ENCODE results near the gene KCND3.

Gene KCND3

DNA sequence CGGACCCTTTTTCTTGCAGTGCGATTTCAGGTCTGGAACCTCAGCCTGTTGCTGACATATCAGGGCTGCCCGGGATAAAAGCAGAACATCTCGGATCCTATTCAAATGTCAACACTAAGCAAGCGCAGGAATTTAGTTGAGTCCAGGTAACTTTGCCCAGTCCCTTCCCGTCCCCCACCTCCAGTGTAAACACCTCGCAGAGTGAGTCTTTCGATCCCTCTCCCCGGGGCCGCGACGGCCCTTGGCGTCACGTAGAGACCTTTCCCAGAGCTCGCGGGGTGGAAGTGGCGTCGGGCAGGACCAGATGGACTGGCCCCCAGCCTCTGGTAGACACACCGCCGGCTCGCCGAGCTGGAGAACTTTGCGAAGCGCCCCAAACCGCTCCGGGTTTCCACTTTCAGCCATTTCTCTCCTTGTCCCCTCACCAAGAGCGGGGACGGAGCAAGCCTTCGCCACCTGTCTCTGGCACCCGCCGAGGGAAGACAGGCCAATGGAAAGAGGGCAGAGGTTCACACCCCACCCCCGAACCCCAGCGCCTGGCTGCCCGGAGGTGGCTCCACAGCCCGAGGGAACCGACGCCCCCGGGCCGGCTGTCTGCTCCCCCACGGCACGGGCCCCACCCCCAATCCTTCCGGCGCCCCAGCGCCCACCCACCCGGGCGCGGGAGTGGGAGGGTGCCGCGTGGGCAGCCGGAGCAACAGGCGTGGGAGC lies 570 bp downstream of the KCND3 start:
- DNase-seq (ENCODE audit: low read depth, low spot score): no peak

DNA sequence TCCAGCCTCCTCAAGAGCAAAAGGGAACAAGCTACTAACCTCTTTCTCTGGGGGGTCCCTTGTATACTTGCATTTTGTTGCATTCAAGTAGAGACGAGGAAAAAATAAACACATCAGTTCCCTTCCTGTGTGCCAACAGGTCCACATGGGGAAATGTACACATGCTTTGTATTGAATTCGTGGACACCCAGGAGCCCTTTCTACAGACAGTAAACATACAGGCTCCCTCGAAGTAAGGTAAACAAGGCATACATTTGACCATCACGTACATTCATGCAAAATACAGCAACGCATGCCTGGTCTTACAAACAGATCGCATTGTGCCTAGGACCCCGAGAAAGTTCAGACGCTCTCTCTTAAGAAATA lies 1.1 kb downstream of the KCND3 start:
- DNase-seq (ENCODE audit: low read depth, low spot score): no peak

DNA sequence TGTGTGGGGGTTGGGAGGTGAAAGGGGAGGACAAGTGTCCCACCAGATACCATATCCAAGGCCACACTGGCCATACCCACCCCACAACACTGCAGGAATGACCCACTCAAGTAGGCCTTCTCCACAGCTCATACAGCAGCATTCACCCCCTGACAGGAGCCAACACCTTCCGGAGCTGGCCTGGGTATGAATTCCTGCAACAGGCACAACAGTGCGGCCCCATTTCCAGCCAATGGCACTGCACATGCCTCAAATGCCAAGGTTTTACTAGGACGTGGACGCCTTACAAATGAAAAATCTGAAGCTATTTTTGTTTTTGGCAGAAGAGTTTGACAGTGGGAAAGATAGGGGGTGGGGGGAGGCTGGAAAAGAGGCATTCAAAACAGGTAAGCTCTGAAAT lies 2.0 kb downstream of the KCND3 start:
- DNase-seq (ENCODE audit: low read depth, low spot score): no peak

DNA sequence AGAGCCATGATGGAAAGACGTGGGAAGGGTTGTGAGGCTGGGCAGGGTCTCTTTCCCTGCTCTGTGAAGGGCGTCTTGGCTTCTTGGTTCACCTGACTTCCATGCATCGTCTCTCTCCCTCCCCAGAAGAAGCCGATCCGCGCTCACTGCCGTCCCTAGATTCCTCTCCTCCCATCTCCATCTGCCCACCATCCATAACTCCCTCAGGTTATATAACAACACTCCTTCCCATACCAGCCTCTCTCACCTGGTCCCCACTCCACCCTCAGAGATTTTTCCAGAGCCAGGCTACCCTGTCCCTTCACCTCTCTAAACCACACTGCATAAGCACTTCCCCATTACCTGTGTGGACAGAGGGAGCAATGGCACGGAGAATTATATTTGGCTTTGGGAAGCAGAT lies 6.0 kb downstream of the KCND3 start:
- no peak for DNase-seq (ENCODE audit: low read depth, low spot score)

DNA sequence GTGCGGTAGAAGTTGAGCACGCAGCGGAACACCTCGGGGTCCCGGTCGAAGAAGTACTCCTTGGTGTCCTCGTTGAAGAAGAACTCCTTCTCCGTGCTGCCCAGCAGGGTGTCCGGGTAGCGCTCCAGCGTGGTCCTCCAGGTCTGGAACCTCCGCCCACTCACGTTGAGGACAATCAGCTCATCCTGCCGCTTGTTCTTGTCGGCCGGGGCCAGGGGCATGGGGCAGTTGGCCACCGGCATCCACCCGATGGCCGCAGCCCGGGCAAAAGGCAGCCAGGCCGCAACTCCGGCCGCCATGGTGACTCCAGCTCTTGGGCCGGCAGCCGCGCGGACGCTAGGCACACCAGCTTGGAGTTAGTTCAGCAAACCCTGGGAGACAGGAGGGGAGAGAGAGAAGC lies 7.0 kb downstream of the KCND3 start:
- no peak for DNase-seq (ENCODE audit: low read depth, low spot score)

DNA sequence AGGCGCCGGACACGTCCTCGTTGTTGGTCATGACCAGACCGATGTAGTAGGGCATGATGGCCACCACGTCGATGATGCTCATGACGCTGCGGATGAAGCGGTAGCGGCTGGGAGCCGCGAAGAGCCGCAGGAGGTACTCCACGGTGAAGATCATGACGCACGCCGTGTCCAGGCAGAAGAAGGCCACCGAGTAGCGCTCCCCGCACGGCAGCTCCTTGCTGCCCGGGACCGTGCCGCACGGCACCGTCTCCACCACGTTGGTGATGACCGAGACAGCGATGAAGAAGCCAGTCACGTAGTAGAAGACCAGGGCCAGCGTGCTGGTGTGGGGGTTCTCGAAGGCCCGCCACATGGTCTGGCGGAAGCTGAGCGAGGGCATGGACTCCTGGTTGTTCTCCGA lies 7.6 kb downstream of the KCND3 start:
- DNase-seq (ENCODE audit: low read depth, low spot score): no peak

DNA sequence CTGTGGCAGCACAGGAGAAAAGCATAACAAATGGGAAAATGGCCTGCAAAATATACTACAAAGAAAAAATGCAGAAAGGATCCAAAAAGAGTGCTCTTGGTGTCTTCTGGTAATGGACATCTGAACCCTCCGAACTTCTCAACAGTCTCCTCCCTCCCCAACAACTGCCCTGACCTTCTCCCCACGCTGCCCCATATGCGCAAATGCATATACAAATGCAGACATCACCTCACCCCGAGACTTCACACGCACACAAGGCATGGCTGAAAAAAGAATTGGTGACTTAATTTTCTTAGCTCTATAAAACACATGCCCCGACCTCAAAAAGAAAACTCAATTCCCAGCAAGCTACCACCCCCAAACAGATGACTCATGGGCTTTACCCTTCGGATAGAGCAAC lies 8.4 kb downstream of the KCND3 start:
- DNase-seq (ENCODE audit: low read depth, low spot score): no peak

DNA sequence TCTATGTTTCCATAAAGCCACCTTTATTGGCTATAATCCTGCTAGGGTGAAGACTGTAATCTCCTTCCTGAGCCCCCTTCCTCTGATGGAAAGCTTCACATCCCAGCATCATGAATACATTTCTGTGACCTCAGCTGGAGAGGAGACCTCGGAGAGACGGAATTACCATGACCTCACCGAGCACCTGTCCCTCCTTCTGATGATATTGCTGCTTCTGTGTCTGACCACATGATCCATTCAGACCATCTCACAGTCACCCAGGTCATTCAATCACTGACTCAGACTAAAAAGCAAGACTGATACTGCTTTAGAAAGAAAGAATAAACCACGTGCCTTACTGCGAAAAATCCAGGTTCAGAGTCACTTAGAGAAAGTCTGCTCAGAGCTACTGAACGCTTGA lies 8.8 kb downstream of the KCND3 start:
- DNase-seq (ENCODE audit: low read depth, low spot score): no peak

DNA sequence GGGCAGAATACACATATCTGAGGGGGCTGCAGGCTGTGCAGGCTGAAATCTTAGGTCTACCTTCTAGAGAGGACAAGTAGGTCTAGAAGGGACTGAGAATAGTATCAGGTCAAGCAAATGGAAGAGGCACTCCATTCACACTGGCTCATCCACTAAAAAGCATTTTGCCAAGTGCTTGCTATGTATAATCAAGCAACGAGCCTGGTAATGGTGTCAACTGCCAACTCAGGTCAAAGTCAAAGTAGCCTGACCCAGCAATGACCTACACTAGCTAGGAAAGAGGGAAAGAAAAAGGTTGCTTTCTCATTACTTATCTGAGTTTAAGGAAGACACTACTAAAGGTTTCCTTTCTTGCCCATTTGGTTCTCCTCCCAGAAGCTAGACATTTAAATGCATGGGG lies 10.8 kb downstream of the KCND3 start:
- no peak for DNase-seq (ENCODE audit: low read depth, low spot score)

DNA sequence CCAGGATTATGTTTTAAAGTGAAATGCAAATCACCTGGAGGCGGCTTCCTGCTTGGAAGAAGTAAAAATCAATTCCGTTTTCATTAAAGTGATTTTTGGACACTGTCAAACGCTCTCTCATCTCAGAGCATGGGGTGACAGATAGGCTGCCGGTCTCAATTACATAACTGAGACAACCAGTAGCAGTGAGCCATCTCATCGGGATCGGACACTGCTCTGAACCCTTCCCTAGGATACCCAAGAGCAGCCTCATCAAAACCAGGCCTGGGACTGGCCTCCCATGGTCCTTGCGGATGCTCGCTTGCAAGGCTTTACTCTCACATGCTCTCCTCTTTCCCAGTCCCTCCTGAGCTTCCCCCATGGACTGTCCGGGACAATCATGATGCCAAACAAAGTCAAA lies 12.1 kb downstream of the KCND3 start:
- no peak for DNase-seq (ENCODE audit: low read depth, low spot score)

DNA sequence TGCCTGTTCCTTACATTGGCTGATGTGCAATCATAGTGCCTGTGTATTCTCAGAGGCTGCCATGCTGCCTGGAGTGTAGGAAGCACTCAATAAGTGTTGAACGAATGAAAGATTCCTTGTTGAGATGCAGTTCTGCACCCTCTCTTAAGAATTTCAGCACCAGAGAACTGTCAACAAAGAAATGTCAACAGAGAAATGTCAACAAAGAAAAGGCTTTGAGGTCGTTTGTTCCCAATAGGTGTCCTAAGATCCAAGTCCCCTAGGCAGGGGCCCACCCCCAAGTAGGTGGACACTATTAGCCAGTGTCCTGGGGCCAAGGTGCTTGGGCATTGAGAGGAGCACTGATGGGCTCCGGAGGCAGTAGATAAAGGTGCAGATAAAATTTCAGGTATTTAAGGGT lies 12.6 kb downstream of the KCND3 start:
- DNase-seq (ENCODE audit: low read depth, low spot score): no peak

DNA sequence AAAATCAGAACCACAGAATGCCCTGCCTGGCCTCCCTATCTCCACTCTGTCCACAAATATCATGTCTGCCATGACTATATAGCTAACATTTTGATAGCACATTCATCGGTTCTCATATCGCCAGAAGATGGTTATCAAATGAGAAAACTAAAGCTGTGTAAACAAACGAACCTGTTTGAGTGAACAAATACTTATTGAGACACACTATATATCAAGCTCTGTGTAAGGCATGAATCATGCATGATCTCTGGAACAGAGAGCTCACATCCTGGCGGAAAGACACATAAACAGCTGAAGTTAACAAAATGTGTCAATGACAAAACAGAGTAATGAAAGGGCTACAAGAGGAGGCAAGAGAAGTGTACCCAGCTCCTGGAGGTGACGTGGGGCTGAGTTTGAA lies 13.1 kb downstream of the KCND3 start:
- DNase-seq (ENCODE audit: low read depth, low spot score): no peak

DNA sequence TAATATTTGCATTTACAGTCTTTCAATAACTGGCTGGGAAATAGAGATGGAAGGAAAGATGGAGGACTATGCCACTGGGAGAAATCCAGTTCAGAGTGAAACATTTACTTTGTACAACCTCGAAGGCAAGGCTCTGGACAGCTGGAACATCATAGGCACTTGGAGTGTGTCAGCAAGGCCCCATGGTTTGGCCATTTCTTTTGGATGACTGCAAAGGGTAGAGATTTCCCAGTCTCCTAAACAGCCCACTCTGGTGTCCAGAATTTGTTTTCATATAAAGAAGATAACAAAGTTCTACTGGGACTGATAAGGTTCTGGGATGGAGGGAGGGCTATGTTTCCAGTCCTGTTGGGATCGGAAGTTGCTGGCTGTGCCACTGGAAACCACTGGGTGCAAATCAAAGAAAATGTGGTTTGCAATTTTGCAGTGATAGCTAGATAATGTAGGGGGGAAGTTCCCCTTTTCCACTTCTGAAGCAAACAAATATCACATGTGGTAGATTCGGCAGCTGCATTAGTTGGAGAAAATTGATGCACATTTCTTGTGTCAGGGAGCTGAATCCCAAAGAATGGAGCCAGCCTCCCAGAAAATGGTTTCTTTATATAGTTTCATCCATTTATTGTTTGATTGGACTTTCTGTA lies 16.2 kb downstream of the KCND3 start:
- no peak for DNase-seq (ENCODE audit: low read depth, low spot score)

DNA sequence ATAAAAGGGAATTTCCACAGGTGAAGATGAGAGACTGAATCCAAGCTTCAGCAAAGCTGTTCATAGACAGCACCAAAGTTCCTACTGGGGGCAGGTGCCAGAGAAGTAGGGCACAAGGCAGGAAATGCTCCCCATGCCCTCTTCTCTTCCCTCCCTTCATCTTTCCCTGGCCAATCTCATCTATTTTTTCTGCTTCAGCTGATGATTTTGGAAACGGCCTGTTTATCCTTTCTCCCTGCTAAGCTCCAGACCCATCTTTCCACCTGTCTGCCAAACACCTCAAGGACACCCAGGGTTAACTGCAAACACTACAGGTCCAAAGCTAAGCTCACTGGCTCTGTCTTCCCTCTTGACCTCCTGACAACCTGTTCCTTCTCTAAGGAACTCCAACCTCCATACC lies 18.1 kb downstream of the KCND3 start:
- no peak for DNase-seq (ENCODE audit: low read depth, low spot score)

DNA sequence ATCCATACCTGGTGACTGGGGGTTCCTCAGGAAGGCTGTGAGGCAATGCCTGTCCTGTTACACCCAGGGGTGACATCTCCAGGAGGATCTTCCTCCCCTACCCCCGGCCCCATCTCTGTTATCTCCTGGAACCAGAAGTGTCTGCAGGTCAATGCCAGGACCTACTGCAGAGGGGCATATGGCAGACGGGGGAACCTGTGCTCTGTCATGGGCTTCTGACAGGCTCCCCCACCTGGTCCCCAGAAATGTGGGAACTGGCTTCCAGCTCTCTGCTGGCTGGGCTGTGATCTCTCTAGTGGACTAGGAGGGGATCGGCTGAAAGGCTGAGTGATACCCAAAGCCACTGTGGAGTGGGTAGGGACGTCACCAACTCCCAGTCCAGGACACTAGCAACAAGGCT lies 21.0 kb downstream of the KCND3 start:
- no peak for DNase-seq (ENCODE audit: low read depth, low spot score)

DNA sequence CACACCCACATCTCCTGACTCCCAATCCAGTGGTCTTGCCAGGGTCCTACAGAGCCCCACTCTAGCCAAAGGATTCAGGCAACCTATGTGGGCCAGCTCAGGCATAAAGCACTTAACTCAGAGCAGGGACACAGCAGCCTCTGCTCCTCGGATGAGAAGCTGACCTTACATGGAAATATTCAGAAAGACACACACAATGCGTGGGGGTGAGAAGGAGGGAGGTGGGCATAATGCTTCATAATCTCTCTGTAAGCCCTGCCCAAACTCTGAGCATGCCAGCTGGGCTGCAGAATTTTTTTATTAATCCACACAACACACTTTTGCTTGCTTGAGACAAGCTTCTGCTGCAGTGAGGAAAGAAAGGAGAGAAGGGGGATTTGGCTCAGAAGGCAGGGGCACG lies 21.6 kb downstream of the KCND3 start:
- DNase-seq (ENCODE audit: low read depth, low spot score): no peak

DNA sequence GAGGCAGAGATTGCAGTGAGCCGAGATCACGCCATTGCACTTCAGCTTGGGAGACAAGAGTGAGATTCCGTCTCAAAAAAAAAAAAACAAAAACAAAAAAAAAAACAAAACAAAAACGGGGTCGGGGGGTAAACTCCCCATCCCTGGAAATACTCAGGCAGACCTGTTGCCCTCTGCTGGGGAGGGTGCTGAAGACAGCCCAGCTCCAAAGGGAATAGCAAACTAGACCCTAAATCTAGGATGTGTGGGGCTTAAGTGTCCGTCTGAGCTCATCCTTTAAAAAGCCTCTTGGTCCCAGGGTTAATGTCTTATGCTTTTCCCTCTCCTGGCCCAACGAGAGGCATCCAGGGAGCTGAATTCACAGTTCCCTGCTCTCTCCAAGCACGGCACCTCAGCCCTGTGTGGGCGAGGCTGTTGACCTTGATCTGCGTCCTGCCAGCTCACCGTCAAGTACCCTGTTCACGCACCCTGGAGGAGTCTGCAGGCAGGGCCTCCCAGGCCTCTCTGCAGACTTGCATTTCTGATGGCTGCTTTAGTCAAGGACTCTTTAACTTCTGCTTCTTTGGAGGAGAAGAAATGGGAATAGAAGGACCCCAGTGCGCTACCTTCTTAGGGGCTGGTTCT lies 22.3 kb downstream of the KCND3 start:
- no peak for DNase-seq (ENCODE audit: low read depth, low spot score)

DNA sequence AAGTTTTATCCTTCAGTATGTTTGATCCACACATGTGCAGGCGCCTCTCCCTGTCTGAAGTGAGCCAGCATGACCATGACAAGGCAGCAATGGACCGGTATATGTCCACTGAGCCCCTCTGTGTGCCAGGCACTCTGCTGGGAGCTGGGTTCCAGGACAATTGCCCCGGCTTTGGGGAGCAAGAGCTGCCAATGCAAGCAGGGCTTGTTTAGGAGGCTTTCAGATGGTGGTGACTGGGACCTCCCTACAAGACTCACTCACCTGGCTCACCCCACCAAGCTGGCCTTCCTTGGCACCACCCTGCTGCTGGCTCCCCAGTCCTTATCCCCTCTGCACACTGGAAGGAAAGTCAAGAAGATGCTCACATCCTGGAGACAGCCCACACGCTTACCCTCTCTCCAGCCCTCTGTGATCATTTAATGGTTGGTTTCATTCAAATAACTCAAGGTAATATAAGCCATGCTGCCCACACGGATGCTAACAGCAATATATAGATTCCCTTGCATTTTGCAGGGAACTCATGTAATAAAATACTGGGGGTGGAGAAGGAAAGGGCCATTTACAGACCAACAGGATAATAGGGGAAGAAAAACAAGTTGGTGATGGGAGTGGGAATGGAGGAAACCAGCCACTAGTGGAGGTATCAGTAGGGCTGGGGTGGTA lies 23.6 kb downstream of the KCND3 start:
- DNase-seq (ENCODE audit: low read depth, low spot score): no peak

DNA sequence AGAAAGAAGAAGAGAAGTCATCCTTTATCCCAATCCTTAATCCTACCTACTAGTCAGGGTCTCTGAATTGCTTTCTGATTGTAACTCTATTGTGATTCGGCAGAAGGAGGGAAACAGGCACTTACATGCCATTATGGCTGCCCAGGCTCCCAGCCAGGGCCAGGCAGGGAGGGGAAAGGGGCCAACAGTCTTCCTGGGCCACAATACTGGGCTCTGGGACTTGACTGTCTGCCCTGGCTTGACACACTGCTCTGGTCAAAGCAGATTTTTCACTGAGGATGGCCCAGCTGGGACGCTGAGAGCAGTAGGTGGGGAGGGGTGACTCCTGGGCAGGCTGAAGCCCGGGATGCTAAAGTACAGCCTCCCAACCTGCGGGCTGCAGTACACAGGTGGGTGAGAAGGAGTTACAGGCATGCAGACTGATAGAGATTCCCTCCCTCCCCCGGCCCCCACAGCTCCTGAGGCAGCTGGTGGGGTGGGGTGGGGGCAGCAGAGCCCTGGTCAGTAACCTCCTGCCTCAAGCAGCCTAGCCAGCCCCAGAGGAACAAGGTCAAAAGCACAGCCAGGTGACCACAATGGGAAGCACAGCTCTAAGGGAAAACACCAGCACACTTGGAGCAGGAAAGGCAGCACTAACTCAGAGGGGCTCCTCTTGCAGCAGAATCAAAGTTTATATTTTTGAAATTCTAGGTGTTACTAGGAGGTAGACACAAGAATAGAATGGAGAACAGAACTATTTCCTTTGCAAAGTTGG lies 25.3 kb downstream of the KCND3 start:
- no peak for DNase-seq (ENCODE audit: low read depth, low spot score)

DNA sequence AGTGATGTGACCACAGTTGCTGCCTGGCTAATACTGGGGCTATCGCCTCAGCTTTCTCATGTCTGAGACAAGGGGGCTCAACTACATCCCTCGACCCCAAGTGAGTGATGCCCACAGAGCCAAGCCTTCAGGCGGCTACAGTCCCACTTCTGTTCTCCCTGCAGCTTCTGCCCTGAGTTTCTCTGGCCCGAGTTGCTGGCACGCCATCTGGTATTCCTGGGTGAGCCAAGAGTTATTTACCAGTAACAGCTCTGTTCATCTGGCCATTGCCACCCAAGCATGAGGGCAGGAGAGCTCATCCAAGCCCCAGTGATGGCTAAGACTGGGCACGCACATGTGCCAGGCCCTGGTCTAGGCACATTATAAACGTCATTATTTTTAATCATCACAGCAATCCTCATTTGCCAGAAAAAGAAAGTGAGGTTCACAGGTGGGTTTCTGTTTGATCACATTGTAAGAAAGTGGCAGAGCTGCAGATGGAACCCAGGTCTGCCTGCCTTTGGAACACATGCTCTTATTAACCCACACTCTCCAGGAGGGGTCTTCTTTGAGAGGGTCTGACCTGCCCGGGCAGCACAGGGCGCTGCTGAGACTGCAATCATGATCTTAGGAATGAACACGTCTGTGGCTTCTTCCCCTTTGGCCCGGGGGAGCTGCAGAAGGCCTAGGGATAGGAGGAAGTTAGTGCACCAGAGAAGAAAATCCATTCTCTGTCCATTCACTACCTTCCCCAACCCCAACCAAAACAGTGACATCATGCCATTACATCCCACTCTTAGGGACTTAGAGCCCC lies 27.5 kb downstream of the KCND3 start:
- no peak for DNase-seq (ENCODE audit: low read depth, low spot score)

DNA sequence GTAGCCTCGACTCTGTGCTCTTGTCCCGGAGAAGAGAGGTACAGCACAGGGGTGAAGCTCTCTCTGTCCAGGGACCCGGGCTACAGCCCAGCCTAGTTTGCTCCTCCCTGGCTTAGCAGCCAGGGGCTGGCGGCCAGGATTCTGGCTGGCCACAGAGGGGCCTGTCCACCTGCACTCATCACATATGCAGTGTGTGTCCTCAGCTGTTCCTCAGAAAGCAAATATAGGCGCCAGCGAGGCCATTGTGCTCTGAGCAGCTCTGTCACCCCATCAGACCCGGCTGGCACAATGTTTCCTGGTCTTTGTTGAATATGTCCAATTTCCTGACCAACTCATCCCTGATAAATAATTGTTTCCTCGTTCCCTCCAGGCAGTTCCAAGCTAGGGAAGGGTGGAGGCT lies 28.5 kb downstream of the KCND3 start:
- DNase-seq (ENCODE audit: low read depth, low spot score): no peak
